ENCODE measurements around the gene BRD4. TPM values are rescaled to one million over a fixed set of nuclear protein-coding genes. Genes with fewer than 3 reads are reported as not detected.
A peak's percentile ranks its signal among the peaks of the same experiment; 100 is the strongest.

BRD4 gene
- polyA plus RNA-seq, 3 donors: 3.7 to 19.2 (median 4.2) TPM

DNA sequence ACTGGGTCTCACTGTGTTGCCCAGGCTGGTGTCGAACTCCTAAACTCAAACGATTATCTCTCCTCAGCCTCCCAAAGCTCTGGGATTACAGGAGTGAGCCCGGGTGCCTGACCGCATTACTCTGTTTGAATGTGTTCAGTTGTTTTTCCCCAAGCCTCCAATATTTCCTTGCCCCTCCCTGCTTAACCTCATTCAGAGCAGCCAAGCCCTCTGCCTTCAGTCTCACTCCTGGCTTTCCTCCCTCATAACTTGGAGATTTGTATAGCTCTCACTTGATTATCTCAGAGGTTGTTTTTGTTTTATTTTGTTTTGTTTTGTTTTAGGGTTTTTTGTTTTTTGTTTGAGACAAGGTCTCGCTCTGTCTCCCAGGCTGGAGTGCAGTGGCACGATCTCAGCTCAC lies 111.5 kb downstream of the BRD4 start:
- H3K4me3 ChIP-seq (replicated peaks in 1 of 3; ENCODE audit: low read depth in 2 of 3, low read length in 3 of 3): no peak overlapping the region
- no peaks in the 10 kb centered on the region for H3K79me2 ChIP-seq (ENCODE audit: insufficient read depth, low read length)
- no peak for DNase-seq
- intact Hi-C loops (cut with micrococcal nuclease): no loop called here
- no peak overlapping the region for H2AFZ ChIP-seq (ENCODE audit: insufficient read depth, low read depth, low read length, poor library complexity, severe bottlenecking)
- H3K4me1 Mint-ChIP-seq: peaks cover 21% of the 10 kb centered on the region
- H3K4me3 Mint-ChIP-seq: no peak overlapping the region
- no peaks in the 10 kb centered on the region for H3K9me3 ChIP-seq (replicated peaks in 1 of 2; ENCODE audit: control insufficient read depth in 1 of 2, insufficient read depth in 1 of 2, low read length in 2 of 2)
- H3K9ac ChIP-seq (ENCODE audit: insufficient read depth, low read length, poor library complexity, severe bottlenecking): no peak overlapping the region
- H3K27me3 ChIP-seq (ENCODE audit: control insufficient read depth in 2 of 2, insufficient read depth in 2 of 2, low read length in 2 of 2): peaks cover 0 to 8% of the 10 kb centered on the region in 2 donors
- no peak overlapping the region for H3K4me2 ChIP-seq (replicated peaks; ENCODE audit: extremely low read depth, low read length, poor library complexity, severe bottlenecking)
- no peak overlapping the region for H3K27ac Mint-ChIP-seq
- H3K36me3 Mint-ChIP-seq: peaks cover 0 to 4% of the 10 kb centered on the region in 2 donors
- WGBS (ENCODE audit: insufficient coverage): 83% methylated on average over 1 of the region's 6 CpGs
- H3K9me3 Mint-ChIP-seq: peaks cover 0 to 1% (median 0%) of the 10 kb centered on the region in 7 donors
- no peak overlapping the region for H3K27ac ChIP-seq (ENCODE audit: low read depth in 1 of 2, low read length in 2 of 2)
- TF ChIP-seq, protein P1, sequence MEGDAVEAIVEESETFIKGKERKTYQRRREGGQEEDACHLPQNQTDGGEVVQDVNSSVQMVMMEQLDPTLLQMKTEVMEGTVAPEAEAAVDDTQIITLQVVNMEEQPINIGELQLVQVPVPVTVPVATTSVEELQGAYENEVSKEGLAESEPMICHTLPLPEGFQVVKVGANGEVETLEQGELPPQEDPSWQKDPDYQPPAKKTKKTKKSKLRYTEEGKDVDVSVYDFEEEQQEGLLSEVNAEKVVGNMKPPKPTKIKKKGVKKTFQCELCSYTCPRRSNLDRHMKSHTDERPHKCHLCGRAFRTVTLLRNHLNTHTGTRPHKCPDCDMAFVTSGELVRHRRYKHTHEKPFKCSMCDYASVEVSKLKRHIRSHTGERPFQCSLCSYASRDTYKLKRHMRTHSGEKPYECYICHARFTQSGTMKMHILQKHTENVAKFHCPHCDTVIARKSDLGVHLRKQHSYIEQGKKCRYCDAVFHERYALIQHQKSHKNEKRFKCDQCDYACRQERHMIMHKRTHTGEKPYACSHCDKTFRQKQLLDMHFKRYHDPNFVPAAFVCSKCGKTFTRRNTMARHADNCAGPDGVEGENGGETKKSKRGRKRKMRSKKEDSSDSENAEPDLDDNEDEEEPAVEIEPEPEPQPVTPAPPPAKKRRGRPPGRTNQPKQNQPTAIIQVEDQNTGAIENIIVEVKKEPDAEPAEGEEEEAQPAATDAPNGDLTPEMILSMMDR (IDR thresholded peaks at IDR 0.05): no peak
- H4K20me1 ChIP-seq (ENCODE audit: insufficient read depth, low read length): no peaks in the 10 kb centered on the region
- H3K36me3 ChIP-seq (replicated peaks in 1 of 2; ENCODE audit: control insufficient read depth in 1 of 2, insufficient read depth in 2 of 2, low read length in 2 of 2): no peaks in the 10 kb centered on the region
- peaks cover 17 to 20% of the 10 kb centered on the region in 2 donors for H3K4me1 ChIP-seq (ENCODE audit: control insufficient read depth in 1 of 2, insufficient read depth in 2 of 2, low read length in 2 of 2)
- H3K27me3 Mint-ChIP-seq (ENCODE audit: low read depth in 3 of 3): peaks cover 20 to 48% (median 41%) of the 10 kb centered on the region in 3 donors

- Histone ChIP-seq H3K9ac (ENCODE audit: insufficient read depth, low read length, poor library complexity, severe bottlenecking) (no peak overlapping the region), H3K4me1 (ENCODE audit: control insufficient read depth in 1 of 2, insufficient read depth in 2 of 2, low read length in 2 of 2) (peaks cover 10 to 12% of the 10 kb centered on the region in 2 donors), H3K27ac (ENCODE audit: low read depth in 1 of 2, low read length in 2 of 2) (no peak overlapping the region), H4K20me1 (ENCODE audit: insufficient read depth, low read length) (no peaks in the 10 kb centered on the region), H3K4me3 (replicated peaks in 1 of 3; ENCODE audit: low read depth in 2 of 3, low read length in 3 of 3) (no peak overlapping the region), H3K9me3 (replicated peaks in 1 of 2; ENCODE audit: control insufficient read depth in 1 of 2, insufficient read depth in 1 of 2, low read length in 2 of 2) (no peaks in the 10 kb centered on the region), H3K36me3 (replicated peaks in 1 of 2; ENCODE audit: control insufficient read depth in 1 of 2, insufficient read depth in 2 of 2, low read length in 2 of 2) (no peaks in the 10 kb centered on the region), H3K79me2 (ENCODE audit: insufficient read depth, low read length) (no peaks in the 10 kb centered on the region), H3K27me3 (ENCODE audit: control insufficient read depth in 2 of 2, insufficient read depth in 2 of 2, low read length in 2 of 2) (peaks cover 0 to 8% of the 10 kb centered on the region in 2 donors), H3K4me2 (replicated peaks; ENCODE audit: extremely low read depth, low read length, poor library complexity, severe bottlenecking) (no peak overlapping the region), H2AFZ (ENCODE audit: insufficient read depth, low read depth, low read length, poor library complexity, severe bottlenecking) (no peak overlapping the region)
- Mint-ChIP-seq H3K27me3 (ENCODE audit: low read depth in 3 of 3) (peaks cover 20 to 35% (median 32%) of the 10 kb centered on the region in 3 donors), H3K4me1 (peaks cover 19% of the 10 kb centered on the region), H3K27ac (no peak overlapping the region), H3K36me3 (peaks cover 0 to 4% of the 10 kb centered on the region in 2 donors), H3K9me3 (no peaks in the 10 kb centered on the region), H3K4me3 (peak overlapping the region in 1 of 2 donors; percentile 35)
- 96% methylated on average over 4 of the region's 7 CpGs for WGBS (ENCODE audit: insufficient coverage)
- intact Hi-C loops (cut with micrococcal nuclease): no loop called here
- TF ChIP-seq, protein P1 (IDR thresholded peaks at IDR 0.05): no peak
- DNase-seq: no peak
Observed at GRCh38 chr19:15218501-15218900, 113.8 kb downstream of the BRD4 start.
